HG02642 (cell line): Measurements from ENCODE around the gene OR10H5.
"Not testable (repeated sequence)": the region's sequence is repeated elsewhere in the genome, so short reads cannot be mapped to it uniquely, and the experiment has no call there.

Experiments used
- ATAC-seq: cut with Tn5 transposase; IDR thresholded peaks from one replicate; pipeline ENCODE4 v1.9.1; 2021; ENCODE audit warnings: mild to moderate bottlenecking; ENCODE audit not compliant: unreplicated experiment, poor library complexity

Gene OR10H5

GRCh38 chr19:15810335-15810734, 22.9 kb downstream of the OR10H5 start:
- no peak for ATAC-seq

GRCh38 chr19:15811476-15811875, 24.0 kb downstream of the OR10H5 start:
- no peak for ATAC-seq

- ATAC-seq = no peak
These were observed 24.7 kb downstream of the OR10H5 start for GRCh38 chr19:15812060-15812722.

- ATAC-seq = no peak
These were observed 26.5 kb downstream of the OR10H5 start for GRCh38 chr19:15813916-15814315.

GRCh38 chr19:15815306-15815705, 27.8 kb downstream of the OR10H5 start, which contains the start of gene OR10H1:
Gene OR10H1, minus strand, starts transcription at chr19:15815664. Its CDS starts 7,627 bp downstream, at chr19:15808037.
- ATAC-seq = no peak

GRCh38 chr19:15820646-15821045, 33.2 kb downstream of the OR10H5 start:
- no peak for ATAC-seq

GRCh38 chr19:15825753-15826152, 38.3 kb downstream of the OR10H5 start:
- no peak for ATAC-seq

GRCh38 chr19:15828121-15828610, 40.7 kb downstream of the OR10H5 start:
- ATAC-seq = no peak

GRCh38 chr19:15828611-15829305, 41.3 kb downstream of the OR10H5 start:
- ATAC-seq = not testable (repeated sequence)

- ATAC-seq = no peak
These were observed 41.8 kb downstream of the OR10H5 start for GRCh38 chr19:15829306-15829698.

GRCh38 chr19:15829786-15830185, 42.3 kb downstream of the OR10H5 start:
- no peak for ATAC-seq

GRCh38 chr19:15831626-15832025, 44.2 kb downstream of the OR10H5 start:
- ATAC-seq = no peak

GRCh38 chr19:15834232-15834631, 46.8 kb downstream of the OR10H5 start:
- ATAC-seq = not testable (repeated sequence)

GRCh38 chr19:15835565-15836329, 48.3 kb downstream of the OR10H5 start:
- ATAC-seq = not testable (repeated sequence)

- ATAC-seq = peak; percentile 96
These were observed 49.1 kb downstream of the OR10H5 start for GRCh38 chr19:15836330-15837220.

GRCh38 chr19:15837221-15837731, 49.8 kb downstream of the OR10H5 start:
- ATAC-seq = no peak

- no peak for ATAC-seq
These were observed 50.9 kb downstream of the OR10H5 start for GRCh38 chr19:15838351-15838750.

GRCh38 chr19:15839888-15840287, 52.4 kb downstream of the OR10H5 start:
- ATAC-seq = not testable (repeated sequence)

GRCh38 chr19:15840833-15841232, 53.4 kb downstream of the OR10H5 start:
- no peak for ATAC-seq
